ENCODE measurements around the gene MTIF2.
"Not testable (repeated sequence)": the region's sequence is repeated elsewhere in the genome, so short reads cannot be mapped to it uniquely, and the experiment has no call there.

MTIF2 gene

GRCh38 chr2:55186837-55187236 lies 82.2 kb downstream of the MTIF2 start:
- DNase-seq: not testable (repeated sequence)

Measured in NCI-H1417 treated with DMSO at 0.1 percent for 48 hours (cell line).